HUES48 (cell line): ENCODE measurements around the gene CARNS1.
"Not testable (repeated sequence)": the region's sequence is repeated elsewhere in the genome, so short reads cannot be mapped to it uniquely, and the experiment has no call there.

Source experiments
- H3K27ac ChIP-seq: one replicate; pipeline ENCODE4 v1.7.0; 2013; ENCODE audit warnings: low read depth, low read length, inconsistent platforms
- H3K27me3 ChIP-seq: 2 replicates; pipeline ENCODE4 v1.6.1; 2013; ENCODE audit warnings: mild to moderate bottlenecking, low read length; ENCODE audit not compliant: control insufficient read depth, insufficient read depth
- H3K36me3 ChIP-seq: 2 replicates; pipeline ENCODE4 v1.6.1; 2013; ENCODE audit warnings: low read length; ENCODE audit not compliant: control insufficient read depth, insufficient read depth
- H3K4me1 ChIP-seq: 2 replicates; pipeline ENCODE4 v1.6.1; 2013; ENCODE audit warnings: mild to moderate bottlenecking, low read length; ENCODE audit not compliant: control insufficient read depth, insufficient read depth
- H3K4me3 ChIP-seq: 2 replicates; pipeline ENCODE4 v1.5.1; 2013; ENCODE audit warnings: mild to moderate bottlenecking, low read depth, low read length
- H3K9ac ChIP-seq: 2 replicates; pipeline ENCODE4 v1.6.1; 2013; ENCODE audit warnings: mild to moderate bottlenecking, low read depth, low read length, moderate library complexity
- H3K9me3 ChIP-seq: 2 replicates; pipeline ENCODE4 v1.6.1; 2013; ENCODE audit warnings: low read length; ENCODE audit not compliant: control insufficient read depth, insufficient read depth

The CARNS1 gene

GRCh38 chr11:67423466-67423865 is 8.0 kb downstream of the CARNS1 start:
- no peak overlapping the region for H3K27ac ChIP-seq
- no peaks in the 10 kb centered on the region; the same call in 1 of the 2 replicates for H3K27me3 ChIP-seq
- H3K4me3 ChIP-seq: no peak overlapping the region
- H3K9me3 ChIP-seq: no peaks in the 10 kb centered on the region
- H3K9ac ChIP-seq: no peak overlapping the region
- H3K4me1 ChIP-seq: 0 out of 2 replicates have a peak, but pooled peaks cover 4% of the 10 kb centered on the region
- H3K36me3 ChIP-seq: no peaks in the 10 kb centered on the region

- H3K27me3 ChIP-seq: no peaks in the 10 kb centered on the region; the same call in 1 of the 2 replicates
- H3K9ac ChIP-seq: no peak overlapping the region
- H3K9me3 ChIP-seq: no peaks in the 10 kb centered on the region
- no peak overlapping the region for H3K4me3 ChIP-seq
- H3K4me1 ChIP-seq: 0 out of 2 replicates have a peak, but pooled peaks cover 4% of the 10 kb centered on the region
- H3K36me3 ChIP-seq: no peaks in the 10 kb centered on the region
- no peak overlapping the region for H3K27ac ChIP-seq
Observed at GRCh38 chr11:67423891-67424613, 8.6 kb downstream of the CARNS1 start.

GRCh38 chr11:67427364-67427859 is 11.9 kb downstream of the CARNS1 start:
- Histone ChIP-seq H3K9ac (peak overlapping the region; percentile 12; the same call in 1 of the 2 replicates), H3K36me3 (peaks cover 12% of the 10 kb centered on the region), H3K27ac (peak overlapping the region; percentile 42), H3K4me3 (peak overlapping the region; percentile 89)
- H3K9me3 ChIP-seq, H3K27me3 ChIP-seq, H3K4me1 ChIP-seq: not testable (repeated sequence)

- Histone ChIP-seq H3K27me3 (no peaks in the 10 kb centered on the region), H3K4me1 (0 out of 2 replicates have a peak, but pooled peaks cover 4% of the 10 kb centered on the region), H3K9ac (peak within 1 kb of the TSS; percentile 64), H3K9me3 (no peaks in the 10 kb centered on the region), H3K36me3 (peaks cover 21% of the 10 kb centered on the region), H3K27ac (peak within 1 kb of the TSS; percentile 67), H3K4me3 (peak within 1 kb of the TSS; percentile 89)
Observed at GRCh38 chr11:67428052-67429001, 12.8 kb downstream of the CARNS1 start, which contains the start of gene RPS6KB2. RPS6KB2 (plus strand) TSS chr11:67428494; CDS start chr11:67428546, 52 bp downstream.

GRCh38 chr11:67429038-67429668 is 13.7 kb downstream of the CARNS1 start:
- no peaks in the 10 kb centered on the region for H3K9me3 ChIP-seq
- no peak overlapping the region for H3K27ac ChIP-seq
- peaks cover 29% of the 10 kb centered on the region for H3K36me3 ChIP-seq
- H3K4me3 ChIP-seq: peak overlapping the region; percentile 89
- no peaks in the 10 kb centered on the region for H3K27me3 ChIP-seq
- H3K9ac ChIP-seq: no peak overlapping the region
- 0 out of 2 replicates have a peak, but pooled peaks cover 4% of the 10 kb centered on the region for H3K4me1 ChIP-seq

- H3K4me3 ChIP-seq: no peak overlapping the region
- no peak overlapping the region for H3K9ac ChIP-seq
- H3K27me3 ChIP-seq: no peaks in the 10 kb centered on the region
Observed at GRCh38 chr11:67429722-67430121, 14.2 kb downstream of the CARNS1 start.

GRCh38 chr11:67431346-67432249 is 16.1 kb downstream of the CARNS1 start:
- no peak overlapping the region for H3K9ac ChIP-seq
- H3K4me1 ChIP-seq: peaks cover 8% of the 10 kb centered on the region
- H3K36me3 ChIP-seq: peaks cover 40% of the 10 kb centered on the region
- no peaks in the 10 kb centered on the region for H3K27me3 ChIP-seq
- H3K9me3 ChIP-seq: no peaks in the 10 kb centered on the region
- H3K4me3 ChIP-seq: no peak overlapping the region
- H3K27ac ChIP-seq: no peak overlapping the region

More at GRCh38 chr11:67429722-67430121, 14.2 kb downstream of the CARNS1 start:
- no peak overlapping the region for H3K27ac ChIP-seq
- peaks cover 35% of the 10 kb centered on the region for H3K36me3 ChIP-seq
- H3K4me1 ChIP-seq: 0 out of 2 replicates have a peak, but pooled peaks cover 4% of the 10 kb centered on the region
- no peaks in the 10 kb centered on the region for H3K9me3 ChIP-seq

GRCh38 chr11:67432655-67433349 is 17.3 kb downstream of the CARNS1 start:
- Histone ChIP-seq H3K4me3 (no peak overlapping the region), H3K9me3 (no peaks in the 10 kb centered on the region), H3K27me3 (no peaks in the 10 kb centered on the region), H3K27ac (no peak overlapping the region), H3K9ac (no peak overlapping the region), H3K4me1 (peaks cover 14% of the 10 kb centered on the region), H3K36me3 (peaks cover 43% of the 10 kb centered on the region)

- Histone ChIP-seq H3K27ac (no peak overlapping the region), H3K4me3 (no peak overlapping the region), H3K27me3 (no peaks in the 10 kb centered on the region), H3K36me3 (peaks cover 52% of the 10 kb centered on the region), H3K9me3 (no peaks in the 10 kb centered on the region), H3K4me1 (peaks cover 17% of the 10 kb centered on the region), H3K9ac (no peak overlapping the region)
Observed at GRCh38 chr11:67433536-67434394, 18.3 kb downstream of the CARNS1 start.
